ENCODE measurements around the gene ANKS6.

ANKS6 gene

GRCh38 chr9:98796364-98797101 lies at the start of gene ANKS6:
Gene ANKS6 (minus strand): TSS chr9:98796555. CDS start chr9:98796491, 64 bp downstream.
- peak; percentile 49 to 80 (median 63) for DNase-seq (ENCODE audit: low read depth in 3 of 3)

GRCh38 chr9:98846081-98846480 lies 49.7 kb upstream of the ANKS6 start:
- no peak for DNase-seq (ENCODE audit: low read depth in 3 of 3)

- DNase-seq (ENCODE audit: low read depth in 3 of 3): no peak
Measured at GRCh38 chr9:98842510-98842909, 46.2 kb upstream of the ANKS6 start.

- no peak for DNase-seq (ENCODE audit: low read depth in 3 of 3)
Measured at GRCh38 chr9:98839724-98840123, 43.4 kb upstream of the ANKS6 start.

GRCh38 chr9:98838868-98839565 lies 42.7 kb upstream of the ANKS6 start:
- no peak for DNase-seq (ENCODE audit: low read depth in 3 of 3)

GRCh38 chr9:98838155-98838867 lies 42.0 kb upstream of the ANKS6 start:
- DNase-seq (ENCODE audit: low read depth in 3 of 3): no peak

- no peak for DNase-seq (ENCODE audit: low read depth in 3 of 3)
Measured at GRCh38 chr9:98837516-98837915, 41.2 kb upstream of the ANKS6 start.

- no peak for DNase-seq (ENCODE audit: low read depth in 3 of 3)
Measured at GRCh38 chr9:98836206-98836605, 39.9 kb upstream of the ANKS6 start.

- no peak for DNase-seq (ENCODE audit: low read depth in 3 of 3)
Measured at GRCh38 chr9:98834386-98834785, 38.0 kb upstream of the ANKS6 start.

GRCh38 chr9:98833090-98833956 lies 37.0 kb upstream of the ANKS6 start:
- DNase-seq (ENCODE audit: low read depth in 3 of 3): no peak

GRCh38 chr9:98832768-98833089 lies 36.4 kb upstream of the ANKS6 start:
- DNase-seq (ENCODE audit: low read depth in 3 of 3): no peak

GRCh38 chr9:98831696-98832095 lies 35.3 kb upstream of the ANKS6 start:
- no peak for DNase-seq (ENCODE audit: low read depth in 3 of 3)

- no peak for DNase-seq (ENCODE audit: low read depth in 3 of 3)
Measured at GRCh38 chr9:98830554-98830953, 34.2 kb upstream of the ANKS6 start.

- no peak for DNase-seq (ENCODE audit: low read depth in 3 of 3)
Measured at GRCh38 chr9:98829766-98830165, 33.4 kb upstream of the ANKS6 start.

GRCh38 chr9:98826716-98827115 lies 30.4 kb upstream of the ANKS6 start:
- DNase-seq (ENCODE audit: low read depth in 3 of 3): no peak

- DNase-seq (ENCODE audit: low read depth in 3 of 3): no peak
Measured at GRCh38 chr9:98825414-98825813, 29.1 kb upstream of the ANKS6 start.

GRCh38 chr9:98823666-98824334 lies 27.4 kb upstream of the ANKS6 start:
- DNase-seq (ENCODE audit: low read depth in 3 of 3): no peak

- DNase-seq (ENCODE audit: low read depth in 3 of 3): no peak
Measured at GRCh38 chr9:98822661-98823060, 26.3 kb upstream of the ANKS6 start.

- no peak for DNase-seq (ENCODE audit: low read depth in 3 of 3)
Measured at GRCh38 chr9:98821831-98822230, 25.5 kb upstream of the ANKS6 start.

- DNase-seq (ENCODE audit: low read depth in 3 of 3): no peak
Measured at GRCh38 chr9:98819231-98819630, 22.9 kb upstream of the ANKS6 start.

- no peak for DNase-seq (ENCODE audit: low read depth in 3 of 3)
Measured at GRCh38 chr9:98818764-98819163, 22.4 kb upstream of the ANKS6 start.
